ENCODE results near the gene FGF3.

- TF ChIP-seq CTCF (conservative IDR thresholded peaks at IDR 0.05), result no peak
- TF ChIP-seq ZFX (IDR thresholded peaks at IDR 0.05), result no peak
Measured at GRCh38 chr11:69812946-69813345, 6.3 kb downstream of the FGF3 start.

Measured in C4-2B (cell line).